Stimulated activated CD8-positive, alpha-beta memory T cell treated with anti-CD3 and anti-CD28 coated beads, Interleukin-15, amount 100 ng/mL, for 24 hours (primary cell): ENCODE results near the gene CFAP298.

Source experiments
- DNase-seq: peaks from one replicate; pipeline ENCODE4 v3.0.0-alpha.2; 2020; ENCODE audit warnings: low read depth

Gene CFAP298

DNA sequence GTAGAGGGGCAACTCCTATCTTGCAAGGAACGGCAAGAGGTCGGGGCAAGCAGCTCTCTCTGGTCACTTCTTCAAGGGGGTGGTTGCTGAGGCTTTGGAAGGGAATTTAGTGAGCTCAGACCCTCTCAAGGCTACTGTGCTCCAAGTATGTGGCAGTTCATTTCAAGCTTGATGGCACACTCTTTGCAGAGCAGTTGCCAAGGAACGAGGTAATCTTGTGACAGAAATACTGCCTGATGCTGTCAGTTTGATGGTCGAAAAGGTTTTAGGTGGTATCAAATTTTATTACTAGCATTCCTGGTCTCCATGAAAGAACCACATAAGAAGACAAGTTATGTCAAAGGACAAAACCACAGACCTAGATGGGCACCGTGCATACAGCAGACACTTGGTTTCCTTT lies 13.1 kb downstream of the CFAP298 start:
- DNase-seq: no peak

DNA sequence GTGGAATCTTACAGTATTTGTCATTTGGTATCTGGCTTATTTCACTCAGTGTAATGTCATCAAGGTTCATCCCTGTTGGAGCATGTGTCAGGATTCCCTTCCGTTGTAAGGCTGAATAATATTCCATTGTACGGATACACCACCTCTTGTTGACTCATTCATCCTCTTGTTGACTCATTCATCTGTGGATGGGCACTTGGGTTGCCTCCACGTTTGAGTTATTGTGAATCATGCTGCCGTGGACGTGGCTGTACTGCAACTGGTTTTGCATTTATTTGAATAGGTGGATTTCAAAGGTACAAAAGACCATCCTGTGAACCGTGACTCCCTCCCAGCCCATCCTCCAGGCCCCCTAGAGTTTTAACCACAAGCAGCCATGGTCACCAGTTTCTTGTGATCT lies 15.0 kb downstream of the CFAP298 start:
- no peak for DNase-seq

DNA sequence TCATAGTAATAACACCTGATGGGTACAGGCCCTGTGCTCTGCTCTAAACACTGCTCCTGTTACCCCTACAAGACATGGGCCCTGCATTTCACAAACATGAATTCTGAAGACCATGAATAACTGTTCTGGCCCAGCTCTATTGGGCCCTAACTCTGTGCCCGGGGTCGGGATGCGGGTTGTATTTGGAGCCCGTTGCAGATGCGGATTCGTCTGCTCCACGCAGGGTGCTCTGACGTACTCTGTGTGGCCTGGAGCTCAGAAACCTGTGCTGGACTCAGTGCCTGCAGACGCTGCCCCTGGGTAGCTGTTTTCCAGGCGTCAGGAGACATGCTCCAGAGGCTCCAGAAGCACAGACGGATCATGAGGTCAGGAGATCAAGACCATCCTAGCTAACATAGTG lies 16.7 kb downstream of the CFAP298 start:
- DNase-seq: no peak

DNA sequence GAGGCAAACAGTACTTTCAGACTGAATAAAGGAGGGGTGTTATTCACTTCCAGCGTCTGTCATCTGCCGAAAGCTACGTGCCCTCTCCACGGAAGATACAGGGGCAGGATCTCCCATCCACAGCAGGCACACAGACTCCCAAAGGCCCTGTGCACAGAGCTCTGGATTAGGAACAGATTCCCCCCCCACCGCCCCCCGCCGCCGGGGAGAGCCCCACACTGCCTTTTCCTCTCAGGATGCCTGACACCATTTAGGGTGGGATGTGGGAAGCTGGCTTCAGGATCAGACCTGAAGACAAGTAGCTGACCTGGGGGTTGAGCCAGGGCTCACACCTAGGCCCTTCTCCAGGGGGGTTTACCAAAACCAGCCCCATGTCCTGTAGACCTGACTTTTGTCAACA lies 18.5 kb downstream of the CFAP298 start:
- DNase-seq: no peak

DNA sequence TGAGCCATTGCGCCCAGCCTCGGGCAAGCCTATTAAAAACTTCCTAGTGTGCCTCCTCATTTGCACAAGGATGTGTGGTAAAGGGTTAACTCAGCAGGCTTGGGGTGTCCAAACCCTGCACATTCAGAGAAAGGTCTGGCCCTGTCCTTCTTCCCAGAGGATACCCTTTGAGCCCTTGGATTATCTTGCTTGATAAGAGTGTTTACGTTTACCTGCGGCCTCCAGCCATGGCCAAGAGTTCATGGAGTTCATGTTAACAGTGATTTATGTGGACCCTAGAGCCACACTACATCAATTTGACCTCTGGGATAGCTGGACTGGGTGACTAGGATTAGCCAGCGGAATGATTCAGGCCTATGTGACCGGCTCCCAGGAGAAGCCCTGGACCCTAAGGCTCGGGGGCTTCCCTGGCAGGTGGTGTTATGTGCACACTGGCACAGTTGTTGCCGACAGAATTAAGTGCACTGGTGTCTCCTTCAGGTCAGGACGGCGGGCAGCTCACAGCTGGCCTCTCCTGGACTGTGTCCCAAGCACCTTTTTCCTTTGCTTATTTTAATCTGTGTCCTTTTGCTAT lies 19.2 kb downstream of the CFAP298 start:
- no peak for DNase-seq

DNA sequence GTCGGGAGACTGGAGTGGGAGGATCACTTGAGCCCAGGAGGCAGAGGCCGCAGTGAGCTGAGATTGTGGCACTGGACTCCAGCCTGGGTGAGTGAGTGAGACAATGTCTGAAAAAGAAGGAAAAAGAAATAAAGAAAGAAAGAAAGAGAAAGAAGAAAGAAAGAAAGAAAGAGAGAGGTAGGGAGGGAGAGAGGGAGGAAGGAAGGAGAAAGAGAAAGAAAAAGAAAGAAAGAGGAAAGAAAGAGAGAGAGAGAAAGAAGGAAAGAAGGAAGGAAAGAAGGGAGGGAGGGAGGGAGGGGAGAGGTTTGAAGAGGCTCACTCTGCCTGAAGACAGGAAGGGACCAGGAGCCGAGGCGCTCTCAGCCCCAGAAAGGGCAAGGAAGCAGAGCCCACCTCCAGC lies 22.0 kb downstream of the CFAP298 start:
- DNase-seq: no peak

DNA sequence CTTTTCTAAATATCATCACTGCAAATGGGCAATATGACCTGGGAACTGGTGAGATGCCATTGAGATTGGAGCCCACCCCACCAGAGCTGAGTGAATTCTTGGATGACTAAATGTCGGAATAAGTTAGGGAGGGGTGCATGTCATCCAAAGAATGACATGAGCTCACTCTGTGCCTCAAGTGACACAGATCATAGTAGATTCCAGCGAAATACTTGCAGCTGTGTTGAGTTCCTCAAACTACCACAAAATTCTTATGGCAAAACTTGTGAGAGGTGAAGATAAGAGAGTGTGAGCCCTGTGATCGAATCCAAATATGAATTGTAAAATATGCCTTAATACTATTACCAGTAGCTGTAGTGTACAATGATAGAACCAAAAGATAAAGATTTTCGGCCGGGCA lies 24.5 kb downstream of the CFAP298 start:
- no peak for DNase-seq

DNA sequence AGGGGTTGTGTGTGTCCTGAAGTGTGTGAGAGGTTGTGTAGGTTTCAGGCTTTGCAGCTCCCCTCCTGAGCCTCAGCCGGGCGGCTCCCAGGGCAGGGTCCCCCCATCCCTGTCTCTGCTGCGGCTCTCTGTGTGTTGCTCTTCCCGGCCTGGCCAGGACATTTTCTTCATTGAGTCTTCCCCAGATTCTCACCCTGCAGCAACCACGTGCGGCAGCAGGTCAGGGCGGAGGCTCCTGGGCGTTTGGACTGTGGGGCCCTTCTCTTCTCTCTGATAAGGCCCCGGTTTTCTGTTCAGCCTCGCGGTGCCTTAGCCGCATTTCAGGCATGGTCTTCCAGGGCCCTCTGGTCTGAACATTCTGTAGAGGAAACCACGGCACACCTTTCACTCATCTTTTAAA lies 25.1 kb downstream of the CFAP298 start:
- no peak for DNase-seq

DNA sequence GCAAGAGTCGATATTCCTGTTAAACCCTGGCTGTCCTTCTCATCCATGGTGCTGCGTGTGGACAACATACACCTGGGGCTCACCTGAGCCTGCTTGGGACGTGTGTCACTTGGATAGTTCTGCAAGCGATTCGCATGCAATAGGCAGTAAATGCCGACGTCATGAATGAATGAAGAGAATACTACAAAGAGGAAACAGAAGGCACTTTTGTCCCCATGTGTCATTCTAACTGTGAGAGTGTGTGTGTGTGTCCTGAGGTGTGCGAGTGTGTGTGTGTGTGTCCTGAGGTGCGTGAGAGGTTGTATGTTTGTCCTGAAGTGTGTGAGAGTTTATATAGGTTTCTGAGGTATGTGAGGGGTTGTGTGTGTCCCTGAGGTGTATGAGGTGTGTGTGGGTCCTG lies 26.2 kb downstream of the CFAP298 start:
- DNase-seq: no peak

DNA sequence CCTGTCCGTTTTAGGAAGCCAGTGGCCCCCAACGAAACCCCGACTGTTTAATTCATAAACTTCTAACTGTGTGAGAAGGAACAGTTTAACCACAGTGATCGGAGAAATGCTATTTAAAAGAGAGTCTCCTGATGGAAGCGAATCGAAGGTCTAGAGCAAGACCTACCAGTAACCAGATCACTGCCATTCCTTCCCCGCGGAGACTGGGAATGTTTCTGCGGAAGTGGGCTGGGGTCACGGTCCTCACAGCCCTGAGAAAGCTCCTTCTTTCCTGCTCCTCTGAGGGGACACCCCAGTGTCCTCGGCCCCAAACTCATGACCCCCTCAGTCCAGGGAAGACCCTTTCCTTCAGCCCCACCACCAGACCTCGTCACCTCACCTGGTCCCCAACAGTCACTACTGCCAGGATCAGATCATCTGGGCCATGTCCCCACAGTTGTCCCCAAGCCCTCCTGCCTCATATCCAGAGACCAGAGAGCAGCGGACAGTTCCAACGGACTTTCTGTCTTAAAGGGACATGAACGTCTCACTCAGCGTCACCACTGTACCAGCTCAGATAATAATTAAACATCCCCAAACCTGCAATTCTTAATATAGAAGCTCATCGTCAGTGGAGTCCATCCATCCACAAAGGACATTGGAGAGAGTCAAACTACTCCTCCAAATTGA lies 27.0 kb downstream of the CFAP298 start, which contains the start of gene TCP10L:
Gene TCP10L, minus strand, starts transcription at position 482 of the 669 bp plus-strand sequence. CDS start 1,219 bp downstream, outside the sequence.
- DNase-seq: no peak

DNA sequence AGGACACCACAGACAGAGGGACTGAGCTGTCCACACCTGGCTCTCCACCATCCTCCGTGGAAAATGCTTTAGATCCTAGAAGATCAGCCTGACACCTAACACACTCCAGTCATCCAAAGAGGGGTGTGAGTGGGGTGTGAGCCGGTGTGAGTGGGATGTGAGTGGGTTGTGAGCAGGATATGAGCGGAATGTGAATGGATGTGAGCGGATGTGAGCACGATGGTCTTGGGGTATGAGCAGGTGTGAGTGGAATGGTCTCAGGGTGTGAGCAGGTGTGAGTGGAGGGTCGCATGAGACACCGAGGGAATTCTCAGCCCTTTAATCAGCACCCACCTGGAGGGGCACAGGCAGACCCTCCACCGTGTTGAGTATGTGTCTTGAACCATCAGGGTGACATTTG lies 27.7 kb downstream of the CFAP298 start:
- no peak for DNase-seq

DNA sequence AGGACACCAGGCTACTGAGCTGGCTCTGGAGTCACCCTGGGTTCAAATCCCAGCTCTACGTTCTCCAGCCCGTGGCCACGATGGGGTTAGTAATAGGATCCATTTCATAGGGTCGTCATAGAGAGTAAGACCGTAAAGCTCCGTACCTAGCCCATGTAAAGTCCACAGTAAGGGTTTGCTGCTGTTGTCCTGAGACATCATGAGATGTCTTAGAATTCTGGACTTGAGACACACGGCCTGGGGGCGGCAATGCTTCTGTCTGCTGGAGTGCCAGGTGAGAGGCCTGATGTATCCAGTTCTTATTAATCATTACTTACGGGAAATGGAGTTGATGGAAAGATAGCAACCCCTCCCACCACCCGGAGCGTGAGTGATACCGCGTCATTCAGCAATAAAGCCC lies 30.4 kb downstream of the CFAP298 start:
- no peak for DNase-seq

DNA sequence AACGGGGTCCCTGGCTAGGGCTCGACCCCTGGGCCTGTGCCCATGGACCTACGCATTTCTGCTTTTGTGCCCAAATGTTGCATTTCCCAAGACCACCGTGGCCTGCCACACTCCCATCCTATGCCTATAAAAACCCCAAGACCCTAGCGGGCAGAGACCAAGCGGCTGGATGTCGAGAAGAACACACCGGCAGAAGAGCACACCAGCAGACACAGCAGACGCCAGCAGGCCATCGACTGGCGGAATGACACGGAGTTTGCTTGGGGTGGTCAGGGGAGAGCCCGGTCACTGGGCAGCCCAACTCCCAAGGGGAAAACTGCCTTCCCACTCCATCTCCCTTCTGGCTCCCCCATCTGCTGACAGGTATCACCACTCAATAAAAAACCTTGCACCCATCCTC lies 31.2 kb downstream of the CFAP298 start:
- DNase-seq: no peak

DNA sequence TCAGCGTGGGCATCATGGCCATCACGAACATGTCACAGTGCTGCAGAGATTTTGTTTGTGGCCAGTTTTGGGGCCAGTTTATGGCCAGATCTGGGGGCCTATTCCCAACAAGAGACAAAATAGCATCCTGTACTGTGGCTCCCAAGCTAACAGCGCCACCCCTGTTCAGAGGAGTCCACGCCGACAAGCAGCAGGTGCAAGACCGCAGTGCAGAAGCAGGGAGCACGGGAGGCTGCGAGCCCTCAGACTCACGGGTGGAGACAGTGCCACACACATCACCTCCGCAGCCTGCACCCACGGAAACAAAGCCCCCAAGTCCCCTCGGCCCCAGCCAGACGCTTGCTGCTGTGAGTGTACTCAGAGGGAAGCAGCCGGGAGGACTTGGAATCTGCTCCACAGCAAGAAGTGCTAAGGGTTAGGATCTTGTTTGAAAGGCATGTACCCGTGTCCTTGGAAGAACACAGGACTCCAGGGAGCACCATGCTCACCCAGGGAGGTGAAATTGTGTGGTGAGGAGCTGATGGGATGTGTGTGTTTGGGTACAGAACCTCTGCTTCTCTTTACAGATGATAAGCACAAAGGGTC lies 34.0 kb downstream of the CFAP298 start:
- no peak for DNase-seq

DNA sequence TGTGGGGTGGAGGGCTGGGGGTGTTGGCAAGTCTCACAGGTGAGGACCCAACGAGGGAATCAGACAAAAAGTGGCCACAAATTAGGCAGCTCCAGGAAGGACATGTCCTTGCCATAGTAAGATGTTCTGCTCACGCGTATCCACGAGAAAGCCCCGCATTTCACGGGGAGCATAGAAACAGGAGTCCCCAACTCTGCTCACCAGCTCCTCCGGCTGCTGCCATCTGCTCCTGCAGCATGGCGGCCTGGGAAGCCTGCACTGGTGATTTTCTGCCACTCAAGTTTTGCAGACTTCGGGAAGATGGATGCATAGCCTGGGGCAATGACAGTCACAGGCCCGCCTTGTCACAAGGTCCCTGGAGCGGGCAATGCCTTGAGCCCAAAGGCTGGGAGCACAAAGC lies 36.2 kb downstream of the CFAP298 start:
- no peak for DNase-seq

DNA sequence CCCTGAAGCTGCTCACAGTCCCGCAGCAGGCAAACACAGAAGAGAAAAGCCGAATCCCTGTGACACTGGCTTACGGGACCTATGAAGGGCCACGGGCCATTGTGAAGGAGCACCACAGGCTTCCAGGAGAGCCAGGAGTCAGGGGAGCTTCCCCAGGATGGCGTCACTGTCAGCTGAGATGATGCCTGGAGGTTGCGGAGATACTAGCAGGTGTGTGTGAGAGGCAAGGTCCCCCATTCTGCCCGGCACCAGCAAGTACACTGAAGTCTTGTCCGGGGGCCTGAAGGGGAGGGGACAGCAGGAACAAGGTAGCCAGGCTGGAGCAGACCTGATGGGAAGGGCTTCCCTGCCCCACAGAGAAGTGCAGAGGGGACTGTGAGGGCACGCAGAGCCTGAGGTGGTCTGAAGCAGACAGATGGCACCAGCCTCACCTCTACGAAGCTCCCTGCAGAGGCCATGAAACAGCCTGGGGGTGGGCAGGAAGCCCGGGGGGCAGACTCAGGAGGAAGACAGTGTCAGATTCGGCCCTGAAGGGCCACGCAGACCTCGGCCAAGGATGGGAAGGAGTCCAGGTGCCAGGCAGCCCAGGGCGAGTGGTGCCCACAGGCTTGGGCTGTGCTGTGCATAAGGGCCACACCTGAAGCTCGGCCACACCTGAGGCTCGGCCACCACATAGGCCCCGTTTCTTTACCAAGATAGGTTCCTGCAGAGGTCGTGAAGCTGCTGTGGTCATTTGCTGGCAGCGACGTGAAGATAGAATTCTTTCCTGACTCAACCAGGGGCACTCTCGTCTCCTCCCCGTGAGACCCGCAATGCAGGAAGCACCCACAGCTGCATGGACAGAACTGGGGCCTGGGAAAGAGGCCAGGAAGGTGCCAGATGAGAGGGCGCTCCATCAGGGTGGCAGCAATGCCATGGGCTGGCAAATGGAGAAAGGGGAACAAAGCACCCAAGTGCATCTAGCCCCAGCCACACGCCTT lies 36.9 kb downstream of the CFAP298 start:
- DNase-seq: no peak

DNA sequence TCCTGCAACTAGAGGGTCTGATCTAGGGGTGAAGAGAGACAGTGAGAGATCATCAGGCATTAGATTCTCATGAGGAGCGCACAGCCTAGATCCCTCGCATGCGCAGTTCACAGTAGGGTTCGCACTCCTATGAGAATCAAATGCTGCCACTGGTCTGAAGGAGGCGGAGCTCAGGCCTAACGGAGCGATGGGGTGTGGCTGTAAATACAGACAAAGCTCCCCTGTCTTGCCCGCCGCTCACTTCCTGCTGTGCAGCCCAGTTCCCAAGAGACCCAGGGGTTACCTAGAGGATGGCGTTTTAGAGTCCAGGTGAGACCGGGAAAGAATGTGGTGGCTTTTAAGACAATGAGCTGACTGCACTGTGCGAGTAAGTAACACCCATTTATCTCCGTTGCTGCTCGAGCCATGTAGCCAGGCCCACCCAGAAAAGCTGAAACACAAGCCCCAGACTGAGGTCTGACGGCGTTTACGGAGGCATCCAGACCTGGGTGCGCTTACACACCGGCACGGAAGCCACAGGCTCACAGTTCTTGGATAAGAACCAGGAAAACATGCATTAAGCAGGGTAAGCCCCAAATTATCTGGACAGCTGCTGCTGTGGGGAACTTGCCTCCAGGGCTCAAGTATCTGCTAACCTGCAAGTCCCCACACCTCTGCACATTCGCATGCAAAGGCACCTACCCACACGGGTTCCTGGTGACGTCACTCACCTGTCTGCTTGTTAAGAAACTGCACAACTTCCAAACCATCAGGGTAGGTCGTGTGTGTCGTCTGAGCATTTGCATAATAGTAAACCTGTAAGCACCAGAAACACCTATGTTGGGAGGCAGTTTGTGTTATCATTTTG lies 39.4 kb downstream of the CFAP298 start:
- no peak for DNase-seq

DNA sequence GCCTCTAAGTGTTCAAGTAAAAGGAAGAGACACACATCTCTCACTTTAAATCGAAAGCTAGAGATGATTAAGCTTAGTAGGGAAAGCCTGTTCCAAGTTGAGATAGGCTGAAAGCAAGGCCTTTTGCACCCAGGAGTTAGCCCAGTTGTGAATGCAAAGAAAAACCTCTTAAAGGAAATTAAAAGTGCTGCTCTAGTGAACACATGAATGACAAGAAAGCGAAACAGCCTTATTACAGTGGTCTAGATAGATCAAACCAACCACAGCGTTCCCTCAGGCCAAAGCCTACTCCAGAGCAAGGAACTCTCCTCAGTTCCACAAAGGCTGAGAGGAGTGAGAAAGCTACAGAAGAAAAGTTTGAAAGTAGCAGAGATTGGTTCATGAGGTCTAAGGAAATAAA lies 41.7 kb downstream of the CFAP298 start:
- DNase-seq: no peak

DNA sequence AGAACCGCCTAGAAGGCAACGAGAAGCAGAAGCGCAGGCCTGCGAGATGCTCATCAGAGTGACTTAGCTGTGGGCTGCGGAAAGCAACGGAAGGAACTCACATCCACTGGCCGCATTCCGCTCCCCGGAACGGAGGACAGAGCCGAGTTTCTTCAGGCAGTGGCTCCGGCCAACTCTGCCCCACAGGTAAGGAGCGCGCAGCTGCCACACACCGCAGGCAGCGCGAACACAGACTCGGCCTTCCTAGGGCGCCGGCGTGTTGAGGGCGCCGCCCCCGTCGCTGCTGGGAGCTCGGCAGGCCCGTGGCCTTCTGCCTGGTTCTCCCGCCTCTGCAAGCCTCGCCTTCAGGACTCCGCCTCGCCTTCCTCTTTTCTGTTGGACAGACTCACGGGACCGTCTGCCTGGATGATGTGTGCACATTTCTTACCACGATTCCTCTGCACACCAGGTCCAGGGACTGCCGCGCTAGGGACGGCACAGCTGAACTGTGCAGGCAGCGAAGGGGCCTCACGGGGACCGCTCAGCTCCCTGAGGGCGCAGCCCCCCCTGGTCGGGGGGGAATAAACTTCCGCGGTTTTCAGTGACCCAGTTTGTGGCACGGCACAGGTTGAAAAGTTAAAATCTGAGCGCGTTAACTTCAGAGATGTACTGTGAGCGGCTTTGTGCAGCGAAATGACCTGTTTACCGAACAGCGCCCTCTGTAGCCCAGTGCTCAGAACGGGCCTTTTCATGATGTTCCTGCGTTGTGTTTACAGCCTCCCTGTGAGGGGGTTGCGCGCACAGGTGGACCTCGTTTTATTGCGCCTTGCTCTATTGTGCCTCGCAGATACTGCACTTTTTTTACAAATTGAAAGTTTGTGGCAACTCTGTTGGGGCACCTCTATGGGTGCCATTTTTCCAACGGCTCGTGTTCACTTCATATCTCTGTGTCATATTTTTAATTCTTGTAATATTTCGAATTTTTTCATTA lies 42.6 kb downstream of the CFAP298 start:
- peak; percentile 49 for DNase-seq

DNA sequence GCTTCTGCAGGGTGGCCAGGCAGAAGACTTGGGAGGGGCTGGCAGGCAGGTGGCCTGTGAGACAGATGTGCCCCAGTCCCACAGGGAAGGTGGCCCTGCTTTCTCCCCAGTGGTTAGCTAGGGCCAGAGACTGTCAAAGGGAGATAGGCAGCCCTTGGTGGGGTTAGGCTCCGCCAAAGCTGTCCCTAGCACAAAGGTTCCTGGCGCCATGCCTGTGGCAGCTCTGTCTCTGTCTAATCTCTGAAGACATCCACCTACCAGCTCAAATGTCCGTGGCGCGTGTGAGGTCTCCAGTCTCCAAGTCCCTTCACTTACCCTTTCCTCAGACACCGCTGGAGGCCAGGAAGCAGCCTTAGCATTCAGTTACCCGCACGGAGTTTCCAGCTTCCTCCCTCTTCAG lies 44.6 kb downstream of the CFAP298 start:
- DNase-seq: no peak
